WTC11 (cell line): ENCODE data around the gene OTUD1.

Experiments used
- CREB1 ChIP-seq: sonication (generic); formaldehyde crosslinking; IDR thresholded peaks from 2 replicates; pipeline ENCODE4 v1.8.0; 2023; ENCODE audit warnings: mild to moderate bottlenecking, missing genetic modification reagents
- FOXP1 ChIP-seq: sonication (generic); formaldehyde crosslinking; IDR thresholded peaks from 2 replicates; pipeline ENCODE4 v1.8.0; 2022; ENCODE audit warnings: missing genetic modification reagents, mild to moderate bottlenecking, moderate library complexity, borderline replicate concordance
- IRF2 ChIP-seq: sonication (generic); formaldehyde crosslinking; IDR thresholded peaks from 2 replicates; pipeline ENCODE4 v1.8.0; 2022; ENCODE audit warnings: low read depth, missing genetic modification reagents, borderline replicate concordance
- JUN ChIP-seq: sonication (generic); formaldehyde crosslinking; IDR thresholded peaks from 2 replicates; pipeline ENCODE4 v1.8.0; 2023; ENCODE audit warnings: mild to moderate bottlenecking, missing genetic modification reagents
- NR2C2 ChIP-seq: sonication (generic); formaldehyde crosslinking; IDR thresholded peaks from 2 replicates; pipeline ENCODE4 v1.8.0; 2022; ENCODE audit warnings: mild to moderate bottlenecking, missing genetic modification reagents
- SP1 ChIP-seq: sonication (generic); formaldehyde crosslinking; conservative IDR thresholded peaks from 2 replicates; pipeline ENCODE4 v1.8.1; 2022; ENCODE audit warnings: missing genetic modification reagents
- TCF7 ChIP-seq: sonication (generic); formaldehyde crosslinking; IDR thresholded peaks from 2 replicates; pipeline ENCODE4 v1.8.0; 2022; ENCODE audit warnings: mild to moderate bottlenecking, low read depth, missing genetic modification reagents, moderate library complexity
- TF ChIP-seq, protein P1 (sequence below): sonication (generic); formaldehyde crosslinking; IDR thresholded peaks from 2 replicates; pipeline ENCODE4 v1.8.1; 2023; ENCODE audit warnings: mild to moderate bottlenecking, missing genetic modification reagents, moderate library complexity
- TF ChIP-seq, protein P2 (sequence below): sonication (generic); formaldehyde crosslinking; IDR thresholded peaks from 2 replicates; pipeline ENCODE4 v1.8.1; 2023; ENCODE audit warnings: mild to moderate bottlenecking, moderate library complexity, missing genetic modification reagents
- TF ChIP-seq, protein P3 (sequence below): fragments of 200-600 bp; IDR thresholded peaks from 2 replicates; pipeline ENCODE4 v1.8.0; 2022; ENCODE audit warnings: antibody characterized with exemption
- TF ChIP-seq, protein P4 (sequence below): sonication (generic); formaldehyde crosslinking; IDR thresholded peaks from 2 replicates; pipeline ENCODE4 v1.8.1; 2023; ENCODE audit warnings: mild to moderate bottlenecking, missing genetic modification reagents

DNA sequence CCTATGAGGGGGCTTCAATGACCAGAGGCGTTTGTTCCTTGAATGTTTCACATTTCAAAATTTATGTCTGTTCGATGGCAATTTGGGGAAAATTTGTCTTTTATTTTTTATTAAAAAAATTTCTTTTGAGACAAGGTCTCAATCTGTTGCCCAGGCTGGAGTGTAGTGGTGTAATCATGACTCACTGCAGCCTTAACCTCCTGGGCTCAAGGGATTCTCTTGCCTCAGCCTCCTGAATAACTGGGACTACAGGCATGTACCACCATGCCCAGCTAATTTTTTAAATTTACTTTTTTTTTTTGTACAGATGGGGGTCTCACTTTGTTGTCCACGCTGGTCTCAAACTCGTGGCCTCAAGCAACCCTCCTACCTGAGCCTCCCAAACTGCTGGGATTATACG is 39.7 kb downstream of the OTUD1 start:
- TF ChIP-seq IRF2 (no peak), TCF7 (CRISPR knock-in tag) (no peak), JUN (no peak), CREB1 (no peak), NR2C2 (CRISPR knock-in tag) (no peak), SP1 (CRISPR knock-in tag) (no peak), FOXP1 (no peak)
- TF ChIP-seq, protein P1, sequence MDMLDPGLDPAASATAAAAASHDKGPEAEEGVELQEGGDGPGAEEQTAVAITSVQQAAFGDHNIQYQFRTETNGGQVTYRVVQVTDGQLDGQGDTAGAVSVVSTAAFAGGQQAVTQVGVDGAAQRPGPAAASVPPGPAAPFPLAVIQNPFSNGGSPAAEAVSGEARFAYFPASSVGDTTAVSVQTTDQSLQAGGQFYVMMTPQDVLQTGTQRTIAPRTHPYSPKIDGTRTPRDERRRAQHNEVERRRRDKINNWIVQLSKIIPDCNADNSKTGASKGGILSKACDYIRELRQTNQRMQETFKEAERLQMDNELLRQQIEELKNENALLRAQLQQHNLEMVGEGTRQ: no peak
- TF ChIP-seq, protein P2, sequence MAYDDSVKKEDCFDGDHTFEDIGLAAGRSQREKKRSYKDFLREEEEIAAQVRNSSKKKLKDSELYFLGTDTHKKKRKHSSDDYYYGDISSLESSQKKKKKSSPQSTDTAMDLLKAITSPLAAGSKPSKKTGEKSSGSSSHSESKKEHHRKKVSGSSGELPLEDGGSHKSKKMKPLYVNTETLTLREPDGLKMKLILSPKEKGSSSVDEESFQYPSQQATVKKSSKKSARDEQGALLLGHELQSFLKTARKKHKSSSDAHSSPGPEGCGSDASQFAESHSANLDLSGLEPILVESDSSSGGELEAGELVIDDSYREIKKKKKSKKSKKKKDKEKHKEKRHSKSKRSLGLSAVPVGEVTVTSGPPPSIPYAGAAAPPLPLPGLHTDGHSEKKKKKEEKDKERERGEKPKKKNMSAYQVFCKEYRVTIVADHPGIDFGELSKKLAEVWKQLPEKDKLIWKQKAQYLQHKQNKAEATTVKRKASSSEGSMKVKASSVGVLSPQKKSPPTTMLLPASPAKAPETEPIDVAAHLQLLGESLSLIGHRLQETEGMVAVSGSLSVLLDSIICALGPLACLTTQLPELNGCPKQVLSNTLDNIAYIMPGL (CRISPR knock-in tag): no peak
- TF ChIP-seq, protein P3, sequence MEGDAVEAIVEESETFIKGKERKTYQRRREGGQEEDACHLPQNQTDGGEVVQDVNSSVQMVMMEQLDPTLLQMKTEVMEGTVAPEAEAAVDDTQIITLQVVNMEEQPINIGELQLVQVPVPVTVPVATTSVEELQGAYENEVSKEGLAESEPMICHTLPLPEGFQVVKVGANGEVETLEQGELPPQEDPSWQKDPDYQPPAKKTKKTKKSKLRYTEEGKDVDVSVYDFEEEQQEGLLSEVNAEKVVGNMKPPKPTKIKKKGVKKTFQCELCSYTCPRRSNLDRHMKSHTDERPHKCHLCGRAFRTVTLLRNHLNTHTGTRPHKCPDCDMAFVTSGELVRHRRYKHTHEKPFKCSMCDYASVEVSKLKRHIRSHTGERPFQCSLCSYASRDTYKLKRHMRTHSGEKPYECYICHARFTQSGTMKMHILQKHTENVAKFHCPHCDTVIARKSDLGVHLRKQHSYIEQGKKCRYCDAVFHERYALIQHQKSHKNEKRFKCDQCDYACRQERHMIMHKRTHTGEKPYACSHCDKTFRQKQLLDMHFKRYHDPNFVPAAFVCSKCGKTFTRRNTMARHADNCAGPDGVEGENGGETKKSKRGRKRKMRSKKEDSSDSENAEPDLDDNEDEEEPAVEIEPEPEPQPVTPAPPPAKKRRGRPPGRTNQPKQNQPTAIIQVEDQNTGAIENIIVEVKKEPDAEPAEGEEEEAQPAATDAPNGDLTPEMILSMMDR: no peak
- TF ChIP-seq, protein P4, sequence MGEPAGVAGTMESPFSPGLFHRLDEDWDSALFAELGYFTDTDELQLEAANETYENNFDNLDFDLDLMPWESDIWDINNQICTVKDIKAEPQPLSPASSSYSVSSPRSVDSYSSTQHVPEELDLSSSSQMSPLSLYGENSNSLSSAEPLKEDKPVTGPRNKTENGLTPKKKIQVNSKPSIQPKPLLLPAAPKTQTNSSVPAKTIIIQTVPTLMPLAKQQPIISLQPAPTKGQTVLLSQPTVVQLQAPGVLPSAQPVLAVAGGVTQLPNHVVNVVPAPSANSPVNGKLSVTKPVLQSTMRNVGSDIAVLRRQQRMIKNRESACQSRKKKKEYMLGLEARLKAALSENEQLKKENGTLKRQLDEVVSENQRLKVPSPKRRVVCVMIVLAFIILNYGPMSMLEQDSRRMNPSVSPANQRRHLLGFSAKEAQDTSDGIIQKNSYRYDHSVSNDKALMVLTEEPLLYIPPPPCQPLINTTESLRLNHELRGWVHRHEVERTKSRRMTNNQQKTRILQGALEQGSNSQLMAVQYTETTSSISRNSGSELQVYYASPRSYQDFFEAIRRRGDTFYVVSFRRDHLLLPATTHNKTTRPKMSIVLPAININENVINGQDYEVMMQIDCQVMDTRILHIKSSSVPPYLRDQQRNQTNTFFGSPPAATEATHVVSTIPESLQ (CRISPR knock-in tag): no peak
